NCI-H1930 (cell line): ENCODE data around the gene ADAMTS13.

ENCODE experiments used
- DNase-seq, 2 experiments: peaks; one replicate each; lab custom pipeline; 2025; lab: John Stamatoyannopoulos, UW

ADAMTS13 gene

GRCh38 chr9:133490865-133491655, 68.9 kb downstream of the ADAMTS13 start:
- DNase-seq, result no peak

GRCh38 chr9:133491656-133491925, 69.4 kb downstream of the ADAMTS13 start:
- no peak for DNase-seq

- no peak for DNase-seq
Measured at GRCh38 chr9:133492061-133493021, 70.2 kb downstream of the ADAMTS13 start.

- DNase-seq, result no peak
Measured at GRCh38 chr9:133493428-133493827, 71.3 kb downstream of the ADAMTS13 start.

GRCh38 chr9:133493845-133494540, 71.8 kb downstream of the ADAMTS13 start:
- DNase-seq, result no peak

GRCh38 chr9:133494636-133495326, 72.6 kb downstream of the ADAMTS13 start:
- DNase-seq, result no peak

GRCh38 chr9:133495327-133496293, 73.4 kb downstream of the ADAMTS13 start:
- DNase-seq, result no peak

GRCh38 chr9:133496861-133497842, 75.0 kb downstream of the ADAMTS13 start:
- no peak for DNase-seq

- DNase-seq, result no peak
Measured at GRCh38 chr9:133499132-133499891, 77.1 kb downstream of the ADAMTS13 start.

- DNase-seq, result no peak
Measured at GRCh38 chr9:133499892-133500270, 77.7 kb downstream of the ADAMTS13 start.

- no peak for DNase-seq
Measured at GRCh38 chr9:133502112-133502511, 79.9 kb downstream of the ADAMTS13 start.

GRCh38 chr9:133505186-133505830, 83.1 kb downstream of the ADAMTS13 start:
- DNase-seq, result no peak

GRCh38 chr9:133505901-133506652, 83.9 kb downstream of the ADAMTS13 start:
- DNase-seq, result no peak

GRCh38 chr9:133506653-133507038, 84.5 kb downstream of the ADAMTS13 start:
- DNase-seq, result no peak

- DNase-seq, result no peak
Measured at GRCh38 chr9:133507246-133507965, 85.2 kb downstream of the ADAMTS13 start.

- no peak for DNase-seq
Measured at GRCh38 chr9:133508046-133508445, 85.9 kb downstream of the ADAMTS13 start.
